HEK293T (cell line): ENCODE results near the gene THEM4.

Source experiments
- BHLHE40 ChIP-seq: fragments of 450-650 bp; IDR thresholded peaks from 2 replicates; pipeline ENCODE4 v1.6.1; 2016; ENCODE audit warnings: mild to moderate bottlenecking, moderate library complexity, borderline replicate concordance
- FOXA1 ChIP-seq: fragments of 450-650 bp; IDR thresholded peaks from 2 replicates; pipeline ENCODE4 v1.6.1; 2016; ENCODE audit warnings: mild to moderate bottlenecking
- FOXM1 ChIP-seq: fragments of 450-650 bp; IDR thresholded peaks from 2 replicates; pipeline ENCODE4 v1.6.1; 2017; ENCODE audit warnings: mild to moderate bottlenecking, borderline replicate concordance
- HDGF ChIP-seq: fragments of 450-650 bp; IDR thresholded peaks from 2 replicates; pipeline ENCODE4 v1.6.1; 2017; ENCODE audit warnings: antibody characterized with exemption, borderline replicate concordance
- L3MBTL2 ChIP-seq: fragments of 450-650 bp; conservative IDR thresholded peaks from 2 replicates; pipeline ENCODE4 v1.6.1; 2016; ENCODE audit warnings: mild to moderate bottlenecking
- SP1 ChIP-seq: fragments of 450-650 bp; IDR thresholded peaks from 2 replicates; pipeline ENCODE4 v1.6.1; 2017
- SUZ12 ChIP-seq: fragments of 450-650 bp; IDR thresholded peaks from 2 replicates; pipeline ENCODE4 v1.6.1; 2016; ENCODE audit warnings: mild to moderate bottlenecking
- ZNF384 ChIP-seq: fragments of 450-650 bp; IDR thresholded peaks from 2 replicates; pipeline ENCODE4 v1.6.1; 2016

GRCh38 chr1:151849871-151850270 lies 59.4 kb downstream of the THEM4 start:
- TF ChIP-seq L3MBTL2: no peak
- no peak for TF ChIP-seq SP1
- TF ChIP-seq HDGF: no peak
- no peak for TF ChIP-seq ZNF384
- TF ChIP-seq BHLHE40: no peak
- TF ChIP-seq FOXA1: no peak
- TF ChIP-seq SUZ12: no peak
- TF ChIP-seq FOXM1: no peak
